Adrenal gland (tissue), 12 donors: ENCODE results near the gene CHID1. TPM values are rescaled to one million over a fixed set of nuclear protein-coding genes. Genes with fewer than 3 reads are reported as not detected.

Source experiments
- DNase-seq, 7 donors: peaks; one replicate each; pipeline ENCODE4 v3.0.0-alpha.2; 2019 to 2020
- H3K27ac ChIP-seq, 5 donors: fragments of 200-600 bp; sonication (generic) in 4 of 5; 1 replicate in 3 of 5; 2 replicates in 2 of 5; pipeline versions ENCODE4 v1.5.1 to v1.8.0; 2016 to 2020; ENCODE audit warnings: mild to moderate bottlenecking in 1 of 5
- H3K27me3 ChIP-seq: fragments of 200-600 bp; 2 replicates; pipeline ENCODE4 v1.8.0; 2021
- H3K36me3 ChIP-seq, 2 donors: fragments of 200-600 bp; replicated peaks in 1 of 2; 1 replicate in 1 of 2; 2 replicates in 1 of 2; pipeline versions ENCODE4 v1.5.1 to v1.8.0; 2018 to 2022
- H3K4me1 ChIP-seq, 2 donors: fragments of 200-600 bp; replicated peaks in 1 of 2; 1 replicate in 1 of 2; 2 replicates in 1 of 2; pipeline versions ENCODE4 v1.5.1 to v1.8.0; 2018 to 2021
- H3K4me3 ChIP-seq, 4 donors: fragments of 200-600 bp; sonication (generic) in 3 of 4; one replicate each; pipeline ENCODE4 v1.5.1; 2016 to 2018
- H3K9me3 ChIP-seq, 3 donors: fragments of 200-600 bp; sonication (generic) in 1 of 3; replicated peaks in 1 of 3; 1 replicate in 2 of 3; 2 replicates in 1 of 3; pipeline versions ENCODE4 v1.5.1 to v1.8.0; 2016 to 2021
- POLR2A ChIP-seq, 2 donors: fragments of 450-650 bp; IDR thresholded peaks; one replicate each; pipeline ENCODE4 v1.6.1; 2017; ENCODE audit warnings: antibody characterized with exemption in 2 of 2, mild to moderate bottlenecking in 2 of 2, moderate library complexity in 1 of 2
- WGBS, 4 donors: extraction: QIAGEN DNeasy Blood & Tissue Kit in 2 of 4; methylation state at CpG; one replicate each; pipeline versions ENCODE4 v1.1.5 to v1.1.7; 2013 to 2017; 5-methylcytosine and 5-hydroxymethylcytosine counted together
- intact Hi-C, 2 donors: fragments of 100-400 bp; cut with DNase I; formaldehyde crosslinking; loops; one replicate each; pipeline versions ENCODE4 v1.14.1 to v1.15.0; 2022 to 2023
- polyA plus RNA-seq, 3 donors: library from polyadenylated mRNA; stranded (reverse); fragments of 200-250 nt in 2 of 3; fragments of 350-450 nt in 1 of 3; fragmentation: Illumina TruSeq in 1 of 3; extraction: RNeasy Lipid Tissue Mini Kit (QIAGEN cat#74804) in 1 of 3; gene quantifications; one replicate each; pipeline ENCODE4 v1.2.3, GENCODE V29; 2013 to 2014
- total RNA-seq, 9 donors: library from RNA; depleted of rRNA in 4 of 9; stranded (reverse); fragments of >200 nt in 4 of 9; fragments of 120-200 nt in 1 of 9; fragmentation: NEBNext Ultra II Directional in 1 of 9; extraction: Animal tissue kit (Norgen Biotek cat#: 25700) in 1 of 9; gene quantifications; one replicate each; pipeline versions ENCODE4 v1.1.0 to v1.2.4, GENCODE V29; 2013 to 2023
- TF ChIP-seq, protein P1 (sequence below), 6 experiments: fragments of 450-650 bp in 4 of 6; fragments of 200-600 bp in 2 of 6; sonication (generic) in 1 of 6; IDR thresholded peaks; 1 replicate in 5 of 6; 2 replicates in 1 of 6; pipeline versions ENCODE4 v1.5.1 to v1.8.0; 2016 to 2021; ENCODE audit warnings: antibody characterized with exemption in 6 of 6, mild to moderate bottlenecking in 2 of 6, moderate library complexity in 1 of 6
- donor health status: healthy with polysubstance abuse.
- donor health status: Bipolar disorder and iron deficiency.
- donor health status: DM: yes; HTN: yes; CAD: no.
- donor health status: DM: no; HTN: no; CAD: no.
- donor health status: DM: no; HTN: no; CAD: no.
- donor health status: DM: yes; HTN: yes; CAD: no.

The CHID1 gene
- total and polyA plus RNA-seq, 12 donors: 39.2 to 220 (median 96.6) TPM

DNA sequence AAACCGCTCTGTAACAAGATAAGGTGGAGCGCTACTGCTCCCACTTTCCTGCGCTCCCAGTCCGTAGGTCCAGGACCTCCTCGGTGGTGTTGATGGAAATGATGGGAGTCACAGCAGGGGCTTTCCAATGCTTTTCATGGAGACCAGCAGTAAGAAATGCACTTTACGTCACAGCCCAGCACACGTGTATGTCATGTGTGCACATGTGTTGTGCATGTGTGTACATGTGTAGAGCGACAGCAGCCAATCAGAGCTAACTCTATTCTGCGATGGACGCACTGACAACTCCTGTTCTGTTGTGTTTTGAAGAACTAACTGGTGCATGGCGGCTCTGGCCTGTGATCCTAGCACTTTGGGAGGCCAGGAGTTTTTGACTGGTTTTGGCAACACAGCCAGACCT lies 1.2 kb downstream of the CHID1 start:
- intact Hi-C loops: loop anchor here in 1 of 2 donors (2.0 kb wide), 1 partner anchor 61 kb away; no protein-coding TSS in a partner anchor
- Histone ChIP-seq H3K4me1 (peaks cover 12 to 21% of the 10 kb centered on the region in 2 donors), H3K4me3 (no peak overlapping the region), H3K9me3 (no peaks in the 10 kb centered on the region), H3K27me3 (no peaks in the 10 kb centered on the region), H3K27ac (no peak overlapping the region), H3K36me3 (peaks cover 0 to 3% of the 10 kb centered on the region in 2 donors)
- no peak for DNase-seq
- TF ChIP-seq, protein P1, sequence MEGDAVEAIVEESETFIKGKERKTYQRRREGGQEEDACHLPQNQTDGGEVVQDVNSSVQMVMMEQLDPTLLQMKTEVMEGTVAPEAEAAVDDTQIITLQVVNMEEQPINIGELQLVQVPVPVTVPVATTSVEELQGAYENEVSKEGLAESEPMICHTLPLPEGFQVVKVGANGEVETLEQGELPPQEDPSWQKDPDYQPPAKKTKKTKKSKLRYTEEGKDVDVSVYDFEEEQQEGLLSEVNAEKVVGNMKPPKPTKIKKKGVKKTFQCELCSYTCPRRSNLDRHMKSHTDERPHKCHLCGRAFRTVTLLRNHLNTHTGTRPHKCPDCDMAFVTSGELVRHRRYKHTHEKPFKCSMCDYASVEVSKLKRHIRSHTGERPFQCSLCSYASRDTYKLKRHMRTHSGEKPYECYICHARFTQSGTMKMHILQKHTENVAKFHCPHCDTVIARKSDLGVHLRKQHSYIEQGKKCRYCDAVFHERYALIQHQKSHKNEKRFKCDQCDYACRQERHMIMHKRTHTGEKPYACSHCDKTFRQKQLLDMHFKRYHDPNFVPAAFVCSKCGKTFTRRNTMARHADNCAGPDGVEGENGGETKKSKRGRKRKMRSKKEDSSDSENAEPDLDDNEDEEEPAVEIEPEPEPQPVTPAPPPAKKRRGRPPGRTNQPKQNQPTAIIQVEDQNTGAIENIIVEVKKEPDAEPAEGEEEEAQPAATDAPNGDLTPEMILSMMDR (IDR thresholded peaks at IDR 0.05): no peak
- TF ChIP-seq POLR2A (IDR thresholded peaks at IDR 0.05): no peak
- whole genome bisulfite sequencing, 4 donors: 88 to 92% (median 91%) methylated on average over 8 to 11 of the region's 11 CpGs

DNA sequence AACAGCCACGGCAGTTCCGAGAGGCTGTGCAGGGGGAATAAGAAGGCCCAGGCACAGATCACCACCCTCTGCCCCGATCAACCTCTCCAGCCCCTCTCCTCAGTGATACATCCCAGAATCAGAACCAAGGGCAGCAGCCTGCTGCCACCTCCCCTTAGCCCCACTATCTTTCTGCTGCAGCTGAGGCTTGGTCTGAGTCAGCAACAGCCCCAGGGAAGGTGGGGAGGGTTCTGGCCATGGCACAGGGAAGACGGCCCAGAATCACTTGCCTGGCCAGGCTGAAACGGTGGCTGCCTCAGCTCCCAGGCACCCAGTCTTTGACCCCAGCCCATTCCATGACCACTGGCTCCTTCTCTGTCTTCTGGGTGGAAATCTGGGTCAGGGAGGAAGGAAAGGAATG lies 2.3 kb downstream of the CHID1 start:
- 66 to 81% (median 71%) methylated on average over 4 to 5 of the region's 5 CpGs for WGBS, 4 donors
- Histone ChIP-seq H3K4me3 (no peak overlapping the region), H3K27ac (no peak overlapping the region), H3K4me1 (peaks cover 12 to 17% of the 10 kb centered on the region in 2 donors), H3K36me3 (peaks cover 0 to 11% of the 10 kb centered on the region in 2 donors), H3K9me3 (no peaks in the 10 kb centered on the region), H3K27me3 (no peaks in the 10 kb centered on the region)
- no peak for TF ChIP-seq POLR2A (IDR thresholded peaks at IDR 0.05)
- TF ChIP-seq, protein P1 (IDR thresholded peaks at IDR 0.05): no peak
- intact Hi-C loops: loop anchor here in 1 of 2 donors (2.0 kb wide), 1 partner anchor 59 kb away; no protein-coding TSS in a partner anchor
- DNase-seq: peak in 4 of 7 donors; percentile 38 to 64 (median 48)

DNA sequence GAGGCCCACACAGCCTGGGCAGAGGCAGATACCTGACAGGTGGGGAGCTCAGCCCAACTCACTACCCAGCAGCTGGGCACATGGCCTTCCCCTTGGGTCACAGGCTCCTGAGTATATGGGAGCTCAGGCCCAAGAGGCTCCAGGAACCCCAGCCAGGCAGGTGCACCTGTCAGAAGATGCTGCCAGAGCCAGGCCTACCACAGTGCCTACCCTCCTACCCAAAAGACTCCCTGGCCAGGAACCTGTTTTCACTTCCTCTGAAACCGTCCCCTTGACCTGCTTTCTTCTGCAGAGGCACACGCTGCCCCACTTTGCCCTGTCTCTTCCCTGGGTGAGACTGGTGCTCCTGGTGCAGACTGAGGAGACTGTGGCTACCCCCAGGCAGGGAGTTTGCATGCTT lies 2.9 kb downstream of the CHID1 start:
- H3K27me3 ChIP-seq: no peaks in the 10 kb centered on the region
- H3K27ac ChIP-seq: no peak overlapping the region
- TF ChIP-seq, protein P1 (IDR thresholded peaks at IDR 0.05): no peak
- H3K4me1 ChIP-seq: peaks cover 12 to 17% of the 10 kb centered on the region in 2 donors
- H3K9me3 ChIP-seq: no peaks in the 10 kb centered on the region
- intact Hi-C loops: loop anchor here in 1 of 2 donors (2.0 kb wide), 1 partner anchor 59 kb away; no protein-coding TSS in a partner anchor
- DNase-seq: no peak
- H3K36me3 ChIP-seq: peaks cover 0 to 17% of the 10 kb centered on the region in 2 donors
- no peak overlapping the region for H3K4me3 ChIP-seq
- WGBS, 4 donors: 57 to 71% (median 66%) methylated on average over 2 of the region's 2 CpGs

DNA sequence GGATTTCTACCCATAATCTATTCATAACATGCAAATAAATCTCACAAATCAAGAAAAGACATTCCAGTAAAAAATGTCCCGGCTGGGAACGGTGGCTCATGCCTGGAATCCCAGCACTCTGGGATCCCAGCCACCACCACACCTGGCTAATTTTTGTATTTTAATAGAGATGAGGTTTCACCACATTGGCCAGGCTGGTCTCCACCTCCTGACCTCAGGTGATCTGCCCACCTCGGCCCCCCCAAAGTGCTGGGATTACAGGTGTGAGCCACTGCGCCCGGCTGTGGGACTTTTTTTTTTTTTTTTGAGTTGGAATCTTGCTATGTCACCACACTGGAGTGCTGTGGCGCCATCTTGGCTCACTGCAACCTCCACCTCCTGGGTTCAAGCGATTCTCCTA lies 4.7 kb downstream of the CHID1 start:
- WGBS, 4 donors: 90 to 94% (median 92%) methylated on average over 7 of the region's 7 CpGs
- H3K4me1 ChIP-seq: peaks cover 7 to 9% of the 10 kb centered on the region in 2 donors
- H3K9me3 ChIP-seq: no peaks in the 10 kb centered on the region
- intact Hi-C loops: no loop called here
- H3K36me3 ChIP-seq: peaks cover 0 to 34% of the 10 kb centered on the region in 2 donors
- no peak for TF ChIP-seq POLR2A (IDR thresholded peaks at IDR 0.05)
- TF ChIP-seq, protein P1 (IDR thresholded peaks at IDR 0.05): no peak
- H3K27ac ChIP-seq: no peak overlapping the region
- DNase-seq: no peak
- H3K4me3 ChIP-seq: no peak overlapping the region
- no peaks in the 10 kb centered on the region for H3K27me3 ChIP-seq
